ENCODE results near the gene TMEM62. TPM values are rescaled to one million over a fixed set of nuclear protein-coding genes. Genes with fewer than 3 reads are reported as not detected.

Gene TMEM62
- total RNA-seq, 4 donors from 2014 or later = 37.1 to 50.0 (median 42.6) TPM

DNA sequence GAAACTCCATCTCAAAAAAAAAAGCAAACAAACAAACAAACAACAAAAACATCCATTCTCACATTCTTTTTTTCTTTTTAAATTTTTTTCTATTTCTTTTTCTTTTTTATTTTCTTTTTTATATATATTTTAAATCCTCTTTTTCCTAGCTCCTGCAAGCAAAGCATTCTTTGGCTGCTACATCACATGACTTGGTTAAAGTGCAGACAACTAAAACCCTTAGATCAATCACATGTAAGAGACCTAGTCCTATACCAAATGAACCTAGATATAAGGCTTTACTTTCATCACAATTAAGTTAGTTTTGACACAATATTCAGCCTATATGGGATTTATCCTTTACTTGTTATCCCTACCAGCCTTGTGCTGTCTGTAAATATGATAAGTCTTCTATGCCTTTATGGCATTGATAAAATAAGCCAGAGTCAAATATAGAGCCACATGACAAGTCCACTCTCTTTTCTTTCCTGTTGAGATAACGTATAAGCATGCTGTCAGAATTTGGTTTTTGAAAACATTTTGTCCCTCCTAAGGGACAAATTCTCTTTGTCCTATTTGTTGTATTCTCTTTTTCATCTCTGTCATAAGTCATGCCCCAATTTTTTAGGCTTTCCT lies 38.9 kb upstream of the TMEM62 start:
- intact Hi-C loops (cut with DNase I) = no loop called here
- no peaks in the 10 kb centered on the region for H3K27me3 ChIP-seq
- H3K4me3 ChIP-seq (replicated peaks in 1 of 3) = no peak overlapping the region
- H3K9me3 ChIP-seq = no peaks in the 10 kb centered on the region
- peaks cover 3 to 4% of the 10 kb centered on the region in 2 donors for H3K4me1 ChIP-seq
- no peaks in the 10 kb centered on the region for H3K36me3 ChIP-seq
- H3K27ac ChIP-seq = no peak overlapping the region
- WGBS, 2 donors = 85 to 89% methylated on average over 1 of the region's 1 CpG
- DNase-seq = no peak
- TF ChIP-seq, protein P1, sequence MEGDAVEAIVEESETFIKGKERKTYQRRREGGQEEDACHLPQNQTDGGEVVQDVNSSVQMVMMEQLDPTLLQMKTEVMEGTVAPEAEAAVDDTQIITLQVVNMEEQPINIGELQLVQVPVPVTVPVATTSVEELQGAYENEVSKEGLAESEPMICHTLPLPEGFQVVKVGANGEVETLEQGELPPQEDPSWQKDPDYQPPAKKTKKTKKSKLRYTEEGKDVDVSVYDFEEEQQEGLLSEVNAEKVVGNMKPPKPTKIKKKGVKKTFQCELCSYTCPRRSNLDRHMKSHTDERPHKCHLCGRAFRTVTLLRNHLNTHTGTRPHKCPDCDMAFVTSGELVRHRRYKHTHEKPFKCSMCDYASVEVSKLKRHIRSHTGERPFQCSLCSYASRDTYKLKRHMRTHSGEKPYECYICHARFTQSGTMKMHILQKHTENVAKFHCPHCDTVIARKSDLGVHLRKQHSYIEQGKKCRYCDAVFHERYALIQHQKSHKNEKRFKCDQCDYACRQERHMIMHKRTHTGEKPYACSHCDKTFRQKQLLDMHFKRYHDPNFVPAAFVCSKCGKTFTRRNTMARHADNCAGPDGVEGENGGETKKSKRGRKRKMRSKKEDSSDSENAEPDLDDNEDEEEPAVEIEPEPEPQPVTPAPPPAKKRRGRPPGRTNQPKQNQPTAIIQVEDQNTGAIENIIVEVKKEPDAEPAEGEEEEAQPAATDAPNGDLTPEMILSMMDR (IDR thresholded peaks at IDR 0.05) = no peak
- TF ChIP-seq POLR2A (IDR thresholded peaks at IDR 0.05) = no peak

DNA sequence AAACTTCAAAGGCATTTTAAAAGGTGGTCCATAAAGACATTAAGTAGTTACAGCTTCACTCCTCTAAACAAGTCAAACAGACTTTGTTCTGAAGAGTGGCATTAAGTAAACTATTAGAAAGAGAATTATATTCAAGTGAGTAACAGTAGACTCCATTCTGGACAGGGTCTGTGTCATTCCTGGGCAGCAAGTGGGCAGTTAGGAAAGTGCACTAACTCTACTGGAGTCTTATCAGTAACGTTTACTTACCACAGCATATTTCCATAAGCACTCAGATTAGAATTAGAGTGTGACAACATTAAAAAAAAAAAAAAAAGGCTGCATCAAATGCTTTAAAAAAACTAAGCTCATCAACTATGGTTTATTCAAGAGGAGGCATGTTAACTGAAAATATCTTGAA lies 38.1 kb upstream of the TMEM62 start:
- 25 to 27% methylated on average over 1 of the region's 1 CpG for WGBS, 2 donors
- no peak overlapping the region for H3K4me3 ChIP-seq (replicated peaks in 1 of 3)
- TF ChIP-seq, protein P1 (IDR thresholded peaks at IDR 0.05) = no peak
- TF ChIP-seq POLR2A (IDR thresholded peaks at IDR 0.05) = no peak
- H3K27ac ChIP-seq = no peak overlapping the region
- H3K4me1 ChIP-seq = peaks cover 3 to 4% of the 10 kb centered on the region in 2 donors
- intact Hi-C loops (cut with DNase I) = no loop called here
- H3K27me3 ChIP-seq = no peaks in the 10 kb centered on the region
- DNase-seq = no peak
- no peaks in the 10 kb centered on the region for H3K36me3 ChIP-seq
- H3K9me3 ChIP-seq = no peaks in the 10 kb centered on the region

DNA sequence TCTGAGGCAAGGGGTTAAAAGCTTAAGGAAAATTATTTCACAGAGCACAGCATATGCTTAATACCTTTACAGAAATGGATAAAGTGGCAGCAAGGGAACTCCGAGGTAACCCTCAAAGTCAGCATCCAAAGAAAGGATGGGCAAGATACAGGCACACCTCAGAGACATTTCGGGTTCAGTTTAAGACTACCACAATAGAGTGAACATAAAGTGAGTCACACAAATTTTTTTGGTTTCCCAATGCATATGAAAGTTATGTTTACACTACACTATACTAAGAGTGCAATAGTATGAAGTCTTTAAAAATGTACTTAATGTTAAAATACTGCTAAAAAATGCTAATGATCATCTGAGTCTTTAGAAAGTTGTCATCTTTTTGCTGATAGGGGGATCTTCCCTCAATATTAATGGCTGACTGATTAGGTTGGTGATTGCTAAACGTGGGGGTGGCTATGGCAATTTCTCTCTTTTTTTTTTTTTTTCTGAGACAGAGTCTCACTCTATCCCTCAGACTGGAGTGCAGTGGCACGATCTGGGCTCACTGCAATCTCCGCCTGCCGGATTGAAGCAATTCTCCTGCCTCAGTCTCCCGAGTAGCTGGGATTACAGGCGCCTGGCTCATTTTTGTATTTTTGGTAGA lies 37.6 kb upstream of the TMEM62 start:
- no peak for TF ChIP-seq POLR2A (IDR thresholded peaks at IDR 0.05)
- TF ChIP-seq, protein P1 (IDR thresholded peaks at IDR 0.05) = no peak
- peaks cover 3 to 4% of the 10 kb centered on the region in 2 donors for H3K4me1 ChIP-seq
- no peaks in the 10 kb centered on the region for H3K36me3 ChIP-seq
- no peaks in the 10 kb centered on the region for H3K9me3 ChIP-seq
- WGBS, 2 donors = 94 to 95% methylated on average over 8 of the region's 8 CpGs
- DNase-seq = no peak
- no peaks in the 10 kb centered on the region for H3K27me3 ChIP-seq
- H3K27ac ChIP-seq = no peak overlapping the region
- intact Hi-C loops (cut with DNase I) = no loop called here
- H3K4me3 ChIP-seq (replicated peaks in 1 of 3) = no peak overlapping the region

DNA sequence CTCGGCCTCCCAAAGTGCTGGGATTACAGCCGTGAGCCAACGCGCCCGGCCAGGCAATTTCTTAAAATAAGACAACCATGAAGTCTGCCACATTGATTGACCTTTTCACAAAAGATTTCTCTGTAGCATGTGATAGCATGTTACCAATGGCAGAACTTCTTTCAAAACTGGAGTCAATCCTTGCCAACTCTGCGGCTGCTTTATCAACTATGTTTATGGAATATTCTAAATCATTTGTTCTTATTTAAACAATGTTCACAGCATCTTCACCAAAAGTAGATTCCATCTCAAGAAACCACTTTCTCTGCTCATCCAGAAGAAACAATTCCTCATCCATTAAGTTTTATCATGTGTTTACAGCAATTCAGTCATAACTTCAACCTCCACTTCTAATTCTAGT lies 37.0 kb upstream of the TMEM62 start:
- Histone ChIP-seq H3K36me3 (no peaks in the 10 kb centered on the region), H3K4me1 (peaks cover 3 to 4% of the 10 kb centered on the region in 2 donors), H3K27me3 (no peaks in the 10 kb centered on the region), H3K9me3 (no peaks in the 10 kb centered on the region), H3K27ac (no peak overlapping the region), H3K4me3 (replicated peaks in 1 of 3) (no peak overlapping the region)
- WGBS, 2 donors = 99 to 100% methylated on average over 6 of the region's 6 CpGs
- TF ChIP-seq, protein P1 (IDR thresholded peaks at IDR 0.05) = no peak
- TF ChIP-seq POLR2A (IDR thresholded peaks at IDR 0.05) = no peak
- DNase-seq = no peak
- intact Hi-C loops (cut with DNase I) = no loop called here

DNA sequence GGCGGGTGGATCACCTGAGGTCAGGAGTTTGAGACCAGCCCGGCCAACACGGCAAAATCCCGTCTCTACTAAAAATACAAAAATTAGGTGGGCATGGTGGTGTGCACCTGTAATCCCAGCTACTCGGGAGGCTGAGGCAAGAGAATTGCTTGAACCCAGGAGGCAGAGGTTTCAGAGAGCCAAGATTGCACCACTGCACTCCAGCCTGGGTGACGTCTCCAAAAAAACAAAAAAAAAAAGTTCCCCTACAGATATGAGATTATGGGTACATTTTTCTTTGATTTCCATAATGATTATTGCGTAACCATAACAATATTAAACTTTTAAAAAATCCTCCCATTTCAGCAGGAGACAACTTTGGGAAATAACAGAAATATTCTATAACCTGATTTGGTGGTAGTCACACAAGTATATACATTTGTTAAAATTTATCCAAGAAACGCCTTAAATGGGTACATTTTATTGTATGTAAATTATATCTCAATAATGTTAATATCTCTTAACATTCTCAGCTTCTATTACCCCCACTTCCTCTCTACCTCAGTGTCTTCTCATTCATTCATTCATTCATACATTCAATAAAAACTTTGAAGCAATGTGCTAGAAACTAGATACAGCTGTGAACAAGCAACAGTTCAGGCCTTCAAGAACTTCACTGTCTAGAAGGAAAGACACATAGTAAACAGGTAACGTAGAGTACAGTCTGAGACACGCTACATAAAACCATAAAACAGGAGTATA lies 34.1 kb upstream of the TMEM62 start:
- TF ChIP-seq, protein P1 (IDR thresholded peaks at IDR 0.05) = no peak
- no peak for TF ChIP-seq POLR2A (IDR thresholded peaks at IDR 0.05)
- H3K36me3 ChIP-seq = no peaks in the 10 kb centered on the region
- no peaks in the 10 kb centered on the region for H3K9me3 ChIP-seq
- DNase-seq = no peak
- 94 to 98% methylated on average over 10 of the region's 10 CpGs for WGBS, 2 donors
- intact Hi-C loops (cut with DNase I) = no loop called here
- no peak overlapping the region for H3K4me3 ChIP-seq (replicated peaks in 1 of 3)
- no peaks in the 10 kb centered on the region for H3K27me3 ChIP-seq
- peaks cover 4 to 8% of the 10 kb centered on the region in 2 donors for H3K4me1 ChIP-seq
- no peak overlapping the region for H3K27ac ChIP-seq
